Spleen (tissue), 7 donors: Measurements from ENCODE around the gene NDUFB8.

ENCODE experiments used
- CTCF ChIP-seq, 11 experiments: fragments of 200-600 bp in 7 of 11; fragments of 450-650 bp in 4 of 11; sonication (generic) in 4 of 11; IDR thresholded peaks in 8 of 11; conservative IDR thresholded peaks in 3 of 11; 1 replicate in 7 of 11; 2 replicates in 4 of 11; pipeline versions ENCODE4 v1.4.0 to v1.8.0; 2016 to 2021; ENCODE audit warnings: antibody characterized with exemption in 11 of 11, inconsistent platforms in 4 of 11, mild to moderate bottlenecking in 1 of 11
- POLR2A ChIP-seq, 3 donors: fragments of 450-650 bp; IDR thresholded peaks; one replicate each; pipeline ENCODE4 v1.5.1; 2017; ENCODE audit warnings: antibody characterized with exemption in 3 of 3, mild to moderate bottlenecking in 1 of 3
- POLR2AphosphoS5 ChIP-seq, 3 donors: sonication (generic); formaldehyde crosslinking; IDR thresholded peaks; one replicate each; pipeline ENCODE4 v1.5.1; 2017; ENCODE audit warnings: antibody characterized with exemption in 3 of 3
- donor health status: DM: no; HTN: no; CAD: no; lungs with moderate emphysema.
- donor health status: DM: no; HTN: no; CAD: no.
- donor health status: DM: no; HTN: no; CAD: no.

DNA sequence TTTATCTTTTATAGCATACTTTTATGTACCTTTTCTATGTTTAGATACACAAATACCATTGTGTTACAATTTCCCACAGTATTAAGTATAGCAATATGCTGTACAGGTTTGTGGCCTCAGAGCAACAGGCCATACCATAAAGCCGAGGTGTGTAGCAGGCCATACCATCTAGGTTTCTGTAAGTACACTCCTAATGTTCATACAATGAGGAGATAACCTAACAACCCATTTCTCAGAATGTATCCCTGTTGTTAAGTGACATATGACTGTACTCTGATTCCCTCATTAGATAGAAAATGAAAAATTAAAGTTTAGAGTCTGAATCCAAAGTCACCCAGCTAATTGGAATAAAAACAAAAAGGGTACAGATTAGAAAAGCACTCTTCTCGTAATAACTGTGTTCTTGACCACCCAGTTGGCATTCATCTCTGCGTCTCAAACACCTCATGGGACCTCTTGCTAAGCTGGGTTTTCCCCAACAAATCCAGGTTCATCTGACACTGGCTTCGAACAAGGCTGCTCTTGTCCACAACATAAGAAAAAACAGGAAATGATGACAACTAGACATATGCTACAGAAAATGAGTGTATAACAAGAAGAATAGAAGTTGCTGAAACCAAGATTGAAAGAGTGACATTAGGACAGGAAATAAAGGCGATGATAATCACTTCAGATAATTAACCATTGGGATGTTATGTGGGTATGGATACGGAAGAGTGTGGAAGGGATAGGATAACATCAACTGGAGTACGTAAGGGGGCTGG lies 1.4 kb downstream of the NDUFB8 start:
- TF ChIP-seq CTCF (IDR thresholded peaks at IDR 0.05 in 8 of 11, conservative IDR thresholded peaks at IDR 0.05 in 3 of 11) (no peak), POLR2AphosphoS5 (IDR thresholded peaks at IDR 0.05) (no peak), POLR2A (IDR thresholded peaks at IDR 0.05) (no peak)
